Cardiac muscle cell (in vitro differentiated cells and primary cell): ENCODE results near the gene RMDN3. TPM values are rescaled to one million over a fixed set of nuclear protein-coding genes. Genes with fewer than 3 reads are reported as not detected.

ENCODE experiments used
- DNase-seq, 2 donors: peaks; one replicate each; pipeline versions ENCODE4 v3.0.0 to v3.0.0-alpha.2; 2010 to 2017; ENCODE audit warnings: low read depth in 1 of 2, low spot score in 1 of 2
- H3K27ac ChIP-seq: fragments of 200-600 bp; sonication (generic); 2 replicates; pipeline ENCODE4 v1.5.1; 2016
- H3K27me3 ChIP-seq: fragments of 200-600 bp; sonication (generic); 2 replicates; pipeline ENCODE4 v1.6.0; 2016; ENCODE audit warnings: control low read depth
- H3K36me3 ChIP-seq: fragments of 200-600 bp; sonication (generic); 2 replicates; pipeline ENCODE4 v1.5.1; 2016; ENCODE audit warnings: control low read depth
- H3K4me1 ChIP-seq: fragments of 200-600 bp; sonication (generic); 2 replicates; pipeline ENCODE4 v1.8.1; 2017; ENCODE audit warnings: low read depth, mild to moderate bottlenecking, mixed run types
- H3K4me3 ChIP-seq: fragments of 200-600 bp; sonication (generic); 2 replicates; pipeline ENCODE4 v1.5.1; 2016; ENCODE audit warnings: mild to moderate bottlenecking
- H3K9me3 ChIP-seq: fragments of 200-600 bp; sonication (generic); 2 replicates; pipeline ENCODE4 v1.5.1; 2017; ENCODE audit warnings: low read depth, mild to moderate bottlenecking, control low read depth
- polyA plus RNA-seq: library from polyadenylated mRNA; unstranded; fragments of >200 nt; fragmentation: Nextera tagmentation; extraction: Ambion mirVana; gene quantifications from 2 replicates; pipeline ENCODE4 v1.2.1, GENCODE V29; 2016
- total RNA-seq: library from RNA; depleted of rRNA; stranded (reverse); fragments of >200 nt; gene quantifications from 2 replicates; pipeline ENCODE4 v1.2.3, GENCODE V29; 2016
- TF ChIP-seq, protein P1 (sequence below): IDR thresholded peaks from 2 replicates; pipeline ENCODE4 v1.5.1; 2012; ENCODE audit warnings: low read depth, mild to moderate bottlenecking, low read length

RMDN3 gene
- total and polyA plus RNA-seq, 2 experiments from 2014 or later = 21.1 to 28.6 TPM

DNA sequence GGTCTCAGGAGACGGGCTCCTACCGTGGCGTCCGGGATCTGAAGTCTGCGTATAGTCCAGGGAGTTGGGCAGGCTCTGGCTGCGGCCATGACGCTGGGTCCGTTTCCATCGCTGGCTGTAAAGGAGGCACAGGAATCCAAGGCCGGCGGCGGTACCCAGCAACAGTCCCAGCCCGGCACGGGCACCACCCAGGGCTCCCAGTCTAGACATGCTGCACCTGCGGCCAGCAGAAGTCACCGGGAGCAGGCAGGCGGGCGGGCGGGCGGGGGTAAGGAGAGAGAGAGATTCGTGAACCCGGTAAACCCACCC, 526 bp downstream of the RMDN3 start:
- no peaks in the 10 kb centered on the region for H3K9me3 ChIP-seq

DNA sequence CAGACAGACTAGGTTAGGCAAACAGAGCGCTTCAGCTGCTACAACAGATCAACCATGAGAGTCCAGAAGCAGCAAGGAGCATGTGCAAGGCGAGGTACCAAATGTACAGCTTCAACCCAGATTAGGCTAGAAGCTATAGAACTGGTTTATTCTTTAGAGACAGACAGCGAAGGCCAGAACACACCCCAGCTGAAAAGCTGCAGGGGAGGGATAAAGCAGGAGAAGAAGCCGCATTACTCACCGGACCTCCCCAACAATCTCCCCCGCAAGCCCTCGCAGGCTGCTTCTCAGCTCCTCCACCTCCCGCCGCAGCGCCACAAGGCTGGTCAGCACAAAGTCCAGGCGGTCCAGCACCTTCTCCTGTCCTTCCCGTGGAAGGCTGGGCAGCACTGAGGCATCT, 3.3 kb downstream of the RMDN3 start:
- H3K27ac ChIP-seq = no peak overlapping the region
- H3K36me3 ChIP-seq = peaks cover 9% of the 10 kb centered on the region
- H3K4me3 ChIP-seq = no peak overlapping the region
- H3K27me3 ChIP-seq = no peaks in the 10 kb centered on the region
- TF ChIP-seq, protein P1, sequence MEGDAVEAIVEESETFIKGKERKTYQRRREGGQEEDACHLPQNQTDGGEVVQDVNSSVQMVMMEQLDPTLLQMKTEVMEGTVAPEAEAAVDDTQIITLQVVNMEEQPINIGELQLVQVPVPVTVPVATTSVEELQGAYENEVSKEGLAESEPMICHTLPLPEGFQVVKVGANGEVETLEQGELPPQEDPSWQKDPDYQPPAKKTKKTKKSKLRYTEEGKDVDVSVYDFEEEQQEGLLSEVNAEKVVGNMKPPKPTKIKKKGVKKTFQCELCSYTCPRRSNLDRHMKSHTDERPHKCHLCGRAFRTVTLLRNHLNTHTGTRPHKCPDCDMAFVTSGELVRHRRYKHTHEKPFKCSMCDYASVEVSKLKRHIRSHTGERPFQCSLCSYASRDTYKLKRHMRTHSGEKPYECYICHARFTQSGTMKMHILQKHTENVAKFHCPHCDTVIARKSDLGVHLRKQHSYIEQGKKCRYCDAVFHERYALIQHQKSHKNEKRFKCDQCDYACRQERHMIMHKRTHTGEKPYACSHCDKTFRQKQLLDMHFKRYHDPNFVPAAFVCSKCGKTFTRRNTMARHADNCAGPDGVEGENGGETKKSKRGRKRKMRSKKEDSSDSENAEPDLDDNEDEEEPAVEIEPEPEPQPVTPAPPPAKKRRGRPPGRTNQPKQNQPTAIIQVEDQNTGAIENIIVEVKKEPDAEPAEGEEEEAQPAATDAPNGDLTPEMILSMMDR = no peak
- no peaks in the 10 kb centered on the region for H3K9me3 ChIP-seq
- H3K4me1 ChIP-seq = no peaks in the 10 kb centered on the region
- DNase-seq = no peak

More for the DNA sequence above, 526 bp downstream of the RMDN3 start:
- no peaks in the 10 kb centered on the region for H3K27me3 ChIP-seq
- H3K4me3 ChIP-seq = peak overlapping the region; percentile 77
- peak; percentile 23 to 32 for DNase-seq
- TF ChIP-seq, protein P1 = no peak
- H3K36me3 ChIP-seq = peaks cover 6% of the 10 kb centered on the region
- no peaks in the 10 kb centered on the region for H3K4me1 ChIP-seq
- peak overlapping the region; percentile 76 for H3K27ac ChIP-seq

DNA sequence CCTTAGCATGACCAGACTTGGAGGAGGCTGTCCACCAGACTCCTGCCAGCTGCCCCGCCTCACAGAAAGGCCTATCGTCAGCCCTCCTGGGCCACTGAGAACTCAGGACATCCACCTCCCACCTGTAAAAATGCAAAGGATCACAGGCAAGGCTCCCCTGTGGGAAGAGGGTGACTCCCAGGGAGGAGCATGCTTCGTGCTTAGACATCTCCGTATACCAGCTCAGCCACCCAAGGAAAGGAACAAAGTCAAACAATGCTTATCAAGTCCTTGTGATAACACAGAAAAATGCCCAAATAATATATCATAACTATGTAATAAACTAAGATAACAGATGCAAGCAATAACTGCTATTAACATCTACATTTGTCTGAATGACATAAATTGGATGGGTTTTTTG, 4.2 kb downstream of the RMDN3 start:
- Histone ChIP-seq H3K4me1 (no peaks in the 10 kb centered on the region), H3K36me3 (peaks cover 9% of the 10 kb centered on the region), H3K27ac (no peak overlapping the region), H3K27me3 (no peaks in the 10 kb centered on the region), H3K9me3 (no peaks in the 10 kb centered on the region), H3K4me3 (no peak overlapping the region)
- TF ChIP-seq, protein P1 = no peak
- DNase-seq = no peak

DNA sequence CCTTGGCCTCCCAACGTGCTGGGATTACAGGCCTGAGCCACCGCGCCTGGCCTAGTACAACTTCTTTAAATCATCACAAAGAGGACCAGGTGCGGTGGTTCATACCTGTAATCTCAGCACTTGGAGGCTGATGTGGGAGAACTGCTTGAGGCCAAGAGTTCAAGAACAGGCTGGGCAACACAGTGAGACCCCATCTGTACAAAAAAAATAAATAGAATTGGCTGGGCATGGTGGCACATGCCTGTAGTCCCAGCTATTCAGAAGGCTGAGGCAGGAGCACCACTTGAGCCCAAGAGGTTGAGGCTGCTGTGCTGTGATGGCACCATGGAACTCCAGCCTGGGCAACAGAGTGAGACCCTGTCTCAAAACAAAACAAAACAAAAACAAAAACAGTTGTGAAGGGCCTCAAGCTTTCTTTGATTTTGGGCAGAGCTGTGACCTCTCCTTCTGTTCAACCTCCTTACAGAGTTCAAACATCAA, 5.9 kb downstream of the RMDN3 start:
- TF ChIP-seq, protein P1 = no peak
- Histone ChIP-seq H3K27me3 (no peaks in the 10 kb centered on the region), H3K4me1 (no peaks in the 10 kb centered on the region), H3K36me3 (peaks cover 9% of the 10 kb centered on the region), H3K27ac (no peak overlapping the region), H3K9me3 (no peaks in the 10 kb centered on the region), H3K4me3 (no peak overlapping the region)
- DNase-seq = no peak

DNA sequence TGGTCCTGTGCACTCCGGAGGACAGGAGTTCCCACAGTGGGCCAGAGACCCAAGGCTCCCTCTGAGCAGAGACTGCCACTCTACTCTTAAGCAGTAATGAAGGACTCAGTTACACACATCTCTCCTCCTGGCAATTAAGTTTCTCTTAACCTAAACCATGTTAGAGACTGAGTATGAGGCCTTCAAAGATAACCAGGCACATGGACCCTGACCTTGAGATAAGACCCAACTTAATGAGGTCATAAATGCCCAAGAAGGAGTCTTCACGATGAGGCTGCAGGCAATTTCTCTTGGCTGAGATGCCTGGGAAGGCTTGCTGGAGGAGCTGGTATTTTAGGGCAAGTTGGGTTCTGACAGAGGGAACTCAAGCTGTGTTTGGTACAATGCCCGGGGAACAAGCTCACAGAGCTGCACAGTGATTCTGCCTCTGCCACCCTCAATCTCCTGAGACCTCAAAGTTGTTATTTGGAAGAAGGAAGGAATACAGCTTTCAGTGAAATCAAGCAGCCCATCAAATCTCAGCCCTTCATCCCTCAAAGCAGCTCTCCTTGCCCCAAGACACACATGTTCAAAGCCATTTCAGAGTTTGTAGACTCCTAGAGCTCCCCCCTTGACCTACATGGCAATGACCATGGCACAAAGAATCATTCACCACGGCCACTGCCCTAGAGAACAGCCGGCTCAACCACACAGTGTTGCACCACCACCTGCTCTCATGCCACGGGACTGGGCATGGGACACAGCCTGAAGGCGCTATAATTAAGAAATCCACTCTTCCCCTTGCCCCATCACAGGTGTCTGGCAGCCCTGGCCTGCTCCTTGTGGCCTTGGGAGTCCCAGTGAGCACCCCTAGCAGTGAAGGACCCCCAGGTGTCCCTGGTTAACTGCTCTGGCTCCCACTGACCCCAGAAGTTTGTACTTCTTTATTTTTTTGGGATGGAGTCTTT, 7.1 kb downstream of the RMDN3 start:
- Histone ChIP-seq H3K27me3 (no peaks in the 10 kb centered on the region), H3K36me3 (peaks cover 9% of the 10 kb centered on the region), H3K4me3 (no peak overlapping the region), H3K4me1 (no peaks in the 10 kb centered on the region), H3K27ac (no peak overlapping the region), H3K9me3 (no peaks in the 10 kb centered on the region)
- TF ChIP-seq, protein P1 = no peak
- DNase-seq = no peak
